HG03457 (cell line): ENCODE data around the gene AP1S1.
"Not testable (repeated sequence)": the region's sequence is repeated elsewhere in the genome, so short reads cannot be mapped to it uniquely, and the experiment has no call there.

Experiments
- ATAC-seq: cut with Tn5 transposase; IDR thresholded peaks from one replicate; pipeline ENCODE4 v1.9.1; 2021; ENCODE audit warnings: moderate number of reproducible peaks; ENCODE audit not compliant: unreplicated experiment

The AP1S1 gene

DNA sequence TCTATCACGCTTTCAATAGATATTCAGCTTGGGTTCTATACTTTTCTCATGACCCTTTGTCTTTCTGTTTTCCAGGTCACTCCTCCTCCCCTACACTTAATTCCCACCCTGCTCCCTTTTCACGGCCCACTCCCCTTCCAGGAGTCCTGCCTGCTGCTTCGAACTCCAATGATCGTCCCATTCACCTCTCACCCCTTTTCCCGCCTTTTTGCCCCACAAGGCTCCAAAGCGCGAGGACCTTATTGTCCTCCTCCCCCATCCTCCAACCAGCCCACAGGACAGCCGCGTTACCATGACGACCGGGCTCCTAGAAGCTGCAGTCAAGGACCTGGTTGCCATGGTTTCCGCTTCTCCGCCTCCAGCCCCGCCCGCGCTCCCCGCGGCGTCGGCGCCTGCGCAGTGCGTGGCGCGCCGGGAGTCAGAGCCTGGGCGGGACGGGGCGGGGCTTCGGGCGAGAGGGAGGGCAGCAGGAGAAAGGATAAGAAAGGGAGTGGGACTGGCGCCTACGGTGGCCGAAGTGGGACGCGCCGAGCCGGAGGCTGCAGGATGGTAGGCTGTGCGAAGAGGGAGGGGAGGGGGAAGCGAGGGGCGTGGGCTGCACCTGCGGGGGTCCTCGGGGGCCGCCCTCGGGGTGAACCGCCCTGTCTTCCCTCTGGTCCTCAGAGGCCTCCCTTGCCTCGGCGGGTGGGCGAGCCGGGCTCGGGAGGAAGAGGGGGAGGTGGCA, at the start of gene AP1S1:
Gene AP1S1 (plus strand): TSS at position 508 of the 724 bp plus-strand sequence. CDS start 39 bp downstream, at position 547.
- ATAC-seq = peak; percentile 64

DNA sequence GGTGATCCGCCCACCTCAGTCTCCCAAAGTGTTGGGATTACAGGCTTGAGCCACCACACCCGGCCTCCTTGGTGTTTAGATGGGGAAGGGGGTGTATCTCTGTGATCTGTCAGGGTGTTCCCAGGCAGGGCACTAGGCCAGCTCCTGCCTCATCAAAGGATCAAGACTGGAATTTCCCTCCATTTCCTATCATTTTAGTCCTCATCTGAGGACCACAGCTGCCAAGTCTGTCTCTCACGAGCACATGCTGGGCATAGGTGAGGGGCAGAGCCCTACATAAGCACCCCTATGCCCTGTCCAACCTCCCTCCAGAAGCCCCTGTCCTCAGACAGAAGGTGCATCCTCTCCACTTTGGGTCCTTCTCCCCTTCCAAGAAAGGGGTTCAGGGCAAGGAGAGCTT, 49.5 kb upstream of the AP1S1 start:
- ATAC-seq = no peak

- not testable (repeated sequence) for ATAC-seq
Observed at GRCh38 chr7:101105248-101105647, 49.0 kb upstream of the AP1S1 start.

DNA sequence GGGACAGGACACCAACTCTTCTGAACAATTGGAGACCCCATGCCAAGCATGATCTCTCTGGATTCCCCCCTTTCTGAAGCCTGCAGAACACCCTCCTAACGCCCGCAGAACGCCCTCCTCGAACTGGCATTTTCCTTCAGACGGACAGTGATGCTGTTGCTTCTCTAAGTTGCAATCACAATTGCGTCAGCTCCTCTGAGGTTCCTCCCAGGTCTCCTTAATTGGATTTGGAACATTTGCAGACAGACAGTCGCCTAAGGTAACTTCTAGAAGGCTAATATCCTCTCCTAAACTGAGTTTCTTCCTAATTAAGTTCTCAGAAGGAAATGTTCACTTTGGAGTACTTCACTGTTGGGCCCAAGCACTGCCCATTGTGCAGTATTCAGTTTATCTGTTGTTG, 47.9 kb upstream of the AP1S1 start:
- no peak for ATAC-seq

DNA sequence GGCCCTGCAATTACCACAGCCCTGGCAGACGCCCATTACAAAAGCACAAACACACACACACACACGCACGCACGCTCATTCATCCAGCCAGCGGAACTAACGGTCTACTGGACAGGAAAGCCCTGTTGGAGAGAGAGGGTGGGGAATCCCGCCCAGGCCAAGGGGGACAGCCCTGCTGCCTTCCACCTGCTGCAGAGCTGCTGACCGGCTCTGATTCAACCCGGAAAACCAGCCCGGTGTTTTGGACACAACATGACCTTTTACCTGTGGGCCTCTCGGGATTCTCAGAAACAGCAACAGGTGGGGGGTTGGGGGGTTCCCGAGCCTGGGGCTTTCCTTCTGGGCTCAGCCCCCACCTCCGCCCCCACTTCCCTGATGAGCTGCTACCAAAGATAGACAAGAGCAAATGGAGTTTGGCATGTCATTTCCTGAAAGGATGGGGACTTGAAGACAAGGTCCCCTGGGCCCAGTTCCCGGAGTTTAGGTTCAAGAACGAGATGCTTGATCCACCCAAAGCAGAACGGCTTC, 45.9 kb upstream of the AP1S1 start:
- ATAC-seq = no peak

GRCh38 chr7:101108961-101109360, 45.3 kb upstream of the AP1S1 start:
- no peak for ATAC-seq

DNA sequence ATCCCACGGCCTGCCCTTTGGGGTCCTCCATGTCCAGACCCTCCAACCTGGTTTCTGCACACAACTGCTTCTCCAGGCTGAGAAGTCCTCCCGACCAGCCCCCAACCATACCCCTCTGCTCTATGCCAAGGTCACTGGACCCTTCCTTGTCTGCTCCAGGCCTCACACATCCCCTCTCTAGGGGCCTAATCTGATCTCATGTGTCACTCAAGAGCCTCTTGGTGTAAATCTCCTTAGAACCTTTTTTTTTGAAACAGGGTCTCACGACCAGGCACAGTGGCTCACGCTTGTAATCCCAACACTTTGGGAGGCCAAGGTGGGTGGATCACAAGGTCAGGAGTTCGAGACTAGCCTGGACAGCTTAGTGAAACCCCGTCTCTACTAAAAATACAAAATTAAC, 44.9 kb upstream of the AP1S1 start:
- ATAC-seq = no peak

DNA sequence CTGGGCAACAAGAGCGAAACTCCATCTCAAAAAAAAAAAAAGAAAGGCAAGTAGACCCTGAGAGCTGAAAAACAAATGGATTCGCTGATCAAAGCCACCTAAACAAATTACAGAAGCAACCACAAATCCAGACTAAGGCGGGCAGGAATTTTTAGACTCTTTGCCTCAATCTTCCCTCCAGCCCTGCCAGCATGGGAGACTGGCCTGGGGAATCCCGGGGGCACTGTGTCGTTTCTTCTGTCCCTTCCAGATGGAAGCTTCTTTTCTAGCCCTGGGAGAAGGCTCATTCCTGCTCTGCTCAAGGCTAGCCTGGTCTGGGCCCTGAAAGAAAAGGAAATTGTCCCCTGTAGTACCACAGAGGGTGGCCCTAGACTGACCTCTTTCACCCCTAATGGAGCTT, 43.0 kb upstream of the AP1S1 start:
- ATAC-seq = no peak

GRCh38 chr7:101112233-101112632, 42.0 kb upstream of the AP1S1 start:
- no peak for ATAC-seq

DNA sequence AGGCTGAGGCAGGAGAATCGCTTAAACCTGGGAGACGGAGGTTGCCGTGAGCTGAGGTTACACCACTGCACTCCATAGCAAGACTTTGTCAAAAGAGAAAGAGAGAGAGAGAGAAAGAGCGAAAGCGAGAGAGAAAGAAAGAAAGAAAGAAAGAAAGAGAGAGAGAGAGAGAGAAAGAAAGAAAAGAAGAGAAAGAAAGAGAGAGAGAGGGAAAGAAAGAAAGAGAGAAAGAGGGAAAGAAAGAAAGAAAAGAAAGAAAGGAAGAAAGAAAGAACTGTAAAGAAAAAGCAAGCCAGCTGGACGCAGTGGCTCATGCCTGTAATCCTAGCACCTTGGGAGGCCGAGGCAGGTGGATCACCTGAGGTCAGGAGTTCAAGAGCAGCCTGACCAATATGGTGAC, 41.1 kb upstream of the AP1S1 start:
- ATAC-seq = not testable (repeated sequence)

DNA sequence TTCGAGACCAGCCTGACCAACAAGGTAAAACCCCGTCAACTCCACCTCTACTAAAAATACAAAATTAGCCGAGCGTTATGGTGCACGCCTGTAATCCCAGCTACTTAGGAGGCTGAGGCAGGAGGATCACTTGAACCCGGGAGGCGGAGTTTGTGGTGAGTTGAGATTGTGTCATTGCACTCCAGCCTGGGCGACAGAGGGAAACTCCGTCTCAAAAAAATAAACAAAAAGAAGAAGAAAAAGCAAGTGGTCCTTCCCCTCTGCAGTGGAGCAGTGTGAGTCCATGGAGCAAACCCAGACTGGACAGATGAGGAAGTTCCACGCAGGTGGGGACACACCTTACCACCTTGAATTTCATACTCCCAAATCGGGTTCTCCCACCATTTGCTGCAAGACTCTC, 40.4 kb upstream of the AP1S1 start:
- no peak for ATAC-seq

DNA sequence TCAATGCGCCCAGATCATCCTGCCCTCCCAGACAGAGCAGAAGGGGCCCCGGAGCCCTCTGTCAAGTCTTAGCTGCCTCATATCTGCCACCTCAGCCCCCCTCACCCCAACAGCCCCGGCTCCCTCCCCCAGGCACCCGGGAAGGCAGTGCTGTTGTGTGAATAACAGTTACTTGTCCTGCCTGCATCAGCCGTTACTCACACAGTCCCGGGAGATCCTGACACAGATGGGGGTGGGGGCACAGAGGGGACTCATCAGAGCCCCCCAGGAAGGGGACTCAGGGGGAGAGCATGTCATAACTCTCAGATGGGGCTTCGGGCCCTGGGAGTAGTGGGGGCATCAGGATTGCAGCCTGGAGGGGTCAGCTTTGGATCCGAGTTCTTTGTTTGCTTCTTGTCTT, 39.8 kb upstream of the AP1S1 start:
- ATAC-seq = no peak

DNA sequence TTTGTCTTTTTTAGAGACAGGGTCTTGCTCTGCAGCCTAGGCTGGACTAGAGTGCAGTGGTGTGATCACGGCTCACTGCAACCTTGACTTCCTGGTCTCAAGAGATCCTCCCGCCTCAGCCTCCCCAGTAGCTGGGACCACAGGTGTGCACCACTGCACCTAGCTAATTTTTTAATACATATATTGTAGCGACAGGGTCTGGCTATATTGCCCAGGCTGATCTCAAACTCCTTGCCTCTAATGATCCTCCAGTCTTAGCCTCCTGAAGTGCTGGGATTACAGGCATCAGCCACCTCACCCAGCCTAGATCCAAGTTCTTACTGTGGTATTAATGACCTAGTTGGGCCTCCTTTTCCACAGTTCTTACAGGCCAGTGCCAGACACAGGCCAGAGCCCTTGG, 39.1 kb upstream of the AP1S1 start:
- ATAC-seq = no peak

DNA sequence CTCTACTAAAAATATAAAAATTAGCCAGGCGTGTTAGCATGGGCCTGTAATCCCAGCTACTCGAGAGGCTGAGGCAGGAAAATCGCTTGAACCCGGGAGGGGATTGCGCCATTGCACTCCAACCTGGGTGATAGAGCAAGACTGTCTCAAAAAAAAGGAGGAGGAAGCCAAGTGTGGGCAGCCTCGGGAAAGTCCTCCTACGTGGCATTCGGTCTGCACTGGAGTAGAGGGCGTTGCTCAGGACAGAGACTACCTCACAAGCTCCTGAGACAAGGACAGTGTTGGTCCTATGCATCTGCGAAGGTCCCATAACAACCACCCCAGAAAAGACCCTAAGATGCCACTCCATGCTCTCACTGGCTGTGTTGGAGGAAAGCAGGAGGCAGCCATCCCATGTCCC, 37.4 kb upstream of the AP1S1 start:
- ATAC-seq = no peak

DNA sequence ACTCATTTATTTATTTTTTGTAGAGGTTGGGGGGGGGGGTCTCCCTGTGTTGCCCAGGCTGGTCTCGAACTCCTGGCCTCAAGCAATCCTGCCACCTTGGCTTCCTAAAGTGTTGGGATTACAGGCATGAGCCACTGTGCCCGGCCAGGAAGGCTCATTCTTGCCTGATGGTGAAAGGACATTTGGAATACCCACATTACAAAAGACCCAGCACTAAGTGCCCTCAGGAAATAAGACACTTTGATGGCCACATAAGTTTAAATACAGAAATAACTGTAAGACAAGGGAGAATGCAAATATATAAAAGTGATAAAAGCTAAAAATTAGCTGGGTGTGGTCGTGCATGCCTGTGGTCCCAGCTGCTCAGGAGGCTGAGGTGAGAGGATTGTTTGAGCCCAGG, 35.4 kb upstream of the AP1S1 start:
- ATAC-seq = no peak

GRCh38 chr7:101119876-101120275, 34.4 kb upstream of the AP1S1 start:
- ATAC-seq = no peak

DNA sequence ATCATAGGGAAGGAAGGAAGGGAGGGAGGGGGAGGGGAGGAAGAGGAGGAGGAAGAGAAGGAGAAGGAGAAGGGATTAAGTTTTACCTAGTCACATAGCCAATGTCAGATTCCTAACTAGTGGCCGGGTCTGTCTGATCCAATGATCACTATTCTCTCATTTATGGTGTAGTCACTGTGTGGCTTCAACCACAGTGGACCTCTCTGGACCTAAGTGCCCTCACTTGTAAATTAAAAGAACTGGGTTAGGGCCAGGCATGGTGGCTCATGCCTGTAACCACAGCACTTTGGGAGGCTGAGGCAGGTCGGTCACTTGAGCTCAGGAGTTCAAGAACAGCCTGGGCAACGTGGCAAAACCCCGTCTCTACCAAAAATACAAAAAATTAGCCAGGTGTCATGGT, 34.0 kb upstream of the AP1S1 start:
- no peak for ATAC-seq

DNA sequence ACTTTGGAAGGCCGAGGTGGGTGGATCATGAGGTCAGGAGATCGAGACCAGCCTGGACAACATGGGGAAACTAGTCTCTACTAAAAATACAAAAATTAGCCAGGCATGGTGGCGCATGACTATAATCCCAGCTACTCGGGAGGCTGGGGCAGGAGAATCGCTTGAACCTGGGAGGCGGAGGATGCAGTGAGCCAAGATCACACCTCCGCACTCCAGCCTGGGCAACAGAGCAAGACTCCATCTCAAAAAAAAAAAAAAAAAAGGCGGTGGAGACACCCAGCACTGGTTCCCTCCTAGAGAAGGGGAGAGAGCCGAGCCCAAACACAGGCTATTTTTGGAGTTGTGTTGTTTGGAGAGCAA, 32.7 kb upstream of the AP1S1 start:
- not testable (repeated sequence) for ATAC-seq

GRCh38 chr7:101121991-101122932, 32.0 kb upstream of the AP1S1 start:
- no peak for ATAC-seq

DNA sequence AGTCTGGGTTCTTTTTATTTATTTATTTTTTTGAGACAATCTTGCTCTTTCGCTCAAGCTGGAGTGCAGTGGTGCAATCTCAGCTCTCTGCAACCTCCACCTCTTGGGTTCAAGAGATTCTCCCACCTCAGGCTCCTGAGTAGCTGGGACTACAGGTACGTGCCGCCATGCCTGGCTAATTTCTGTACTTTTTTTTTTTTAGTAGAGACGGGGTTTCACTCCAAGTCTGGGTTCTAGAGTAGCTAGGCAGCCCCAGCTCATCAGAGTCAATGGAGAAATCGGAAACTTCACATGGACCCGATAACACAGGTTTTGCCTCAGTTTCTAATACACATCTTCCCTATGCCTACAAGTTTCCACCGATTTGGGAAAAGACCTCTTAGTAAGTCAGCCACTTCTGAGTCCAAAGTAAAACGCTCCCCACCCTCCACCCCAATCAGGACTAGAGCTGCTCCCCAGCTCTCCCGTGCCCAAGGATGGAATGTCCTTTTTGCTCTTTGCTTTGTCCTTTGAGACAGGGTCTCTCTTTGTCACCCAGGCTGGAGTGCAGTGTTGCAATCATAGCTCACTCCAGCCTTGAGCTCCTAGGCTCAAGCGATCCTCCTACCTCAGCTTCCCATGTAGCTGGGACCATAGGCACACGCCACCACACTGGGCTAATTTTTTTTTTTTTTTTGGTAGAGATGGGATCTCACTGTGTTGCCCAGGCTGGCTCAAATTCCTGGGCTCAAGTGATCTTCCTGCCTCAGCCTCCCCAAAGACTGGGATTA, 31.2 kb upstream of the AP1S1 start:
- ATAC-seq = no peak

- ATAC-seq = no peak
Observed at GRCh38 chr7:101123703-101124068, 30.6 kb upstream of the AP1S1 start.
